Endothelial cell of umbilical vein (primary cell): ENCODE data around the gene TFB2M. TPM values are rescaled to one million over a fixed set of nuclear protein-coding genes. Genes with fewer than 3 reads are reported as not detected.

ENCODE experiments used
- BruUV-seq: library from RNA; stranded (reverse); fragments of 400-500 nt; replicated peaks from 2 replicates; lab custom pipeline; 2021; lab: Mats Ljungman, UMichigan
- CTCF ChIA-PET: fragments of 300-600, 350-600 bp; sonication (Branson Sonifier 250); formaldehyde crosslinking; loops from one replicate; lab custom pipeline; 2021; ENCODE audit warnings: antibody characterized with exemption, inconsistent platforms; lab: Charles Lee
- POLR2A ChIA-PET: fragments of 300-600, 350-600 bp; sonication (Branson Sonifier 250); formaldehyde crosslinking; loops from one replicate; lab custom pipeline; 2021; ENCODE audit warnings: antibody characterized with exemption, inconsistent platforms; lab: Charles Lee
- DNase-seq: peaks from one replicate; pipeline ENCODE4 v3.0.0-alpha.2; 2011; ENCODE audit warnings: low read depth, low spot score
- FAIRE-seq: peaks from 2 replicates; lab custom pipeline; 2011; peaks lifted over from hg19 to GRCh38; lab: Jason Lieb, UNC
- H2AFZ ChIP-seq: 2 replicates; pipeline ENCODE4 v1.6.0; 2012; ENCODE audit warnings: low read depth, low read length, control low read depth, inconsistent platforms
- H3K27ac ChIP-seq: 2 replicates; pipeline ENCODE4 v1.5.1; 2011; ENCODE audit warnings: low read depth, mild to moderate bottlenecking, control low read depth, low read length, moderate library complexity; ENCODE audit not compliant: insufficient read depth
- H3K27me3 ChIP-seq, 2 experiments: 2 replicates each; pipeline versions ENCODE4 v1.6.0 to v1.6.1; 2011; ENCODE audit warnings: low read length in 2 of 2, mixed read lengths in 1 of 2; ENCODE audit not compliant: control insufficient read depth in 2 of 2, insufficient read depth in 2 of 2
- H3K36me3 ChIP-seq, 2 experiments: 2 replicates in 1 of 2; 3 replicates in 1 of 2; pipeline ENCODE4 v1.5.1; 2011; ENCODE audit warnings: low read length in 2 of 2, mild to moderate bottlenecking in 1 of 2, moderate library complexity in 1 of 2; ENCODE audit not compliant: control insufficient read depth in 2 of 2, insufficient read depth in 2 of 2; ENCODE audit errors: extremely low read depth in 1 of 2
- H3K4me1 ChIP-seq: 3 replicates; pipeline ENCODE4 v1.5.1; 2011; ENCODE audit warnings: mild to moderate bottlenecking, low read length; ENCODE audit not compliant: control insufficient read depth, insufficient read depth; ENCODE audit errors: extremely low read depth
- H3K4me2 ChIP-seq: 2 replicates; pipeline ENCODE4 v1.6.1; 2011; ENCODE audit warnings: low read length, control low read depth, mixed read lengths; ENCODE audit not compliant: insufficient read depth
- H3K4me3 ChIP-seq, 3 experiments: fragments of 200-600 bp in 1 of 3; sonication (generic), shearing (Covaris generic) in 1 of 3; replicated peaks in 1 of 3; 2 replicates each; pipeline ENCODE4 v1.5.1; 2011 to 2016; ENCODE audit warnings: control low read depth in 3 of 3, low read length in 3 of 3, mild to moderate bottlenecking in 2 of 3, inconsistent platforms in 1 of 3, low read depth in 1 of 3, moderate library complexity in 1 of 3; ENCODE audit not compliant: insufficient read depth in 1 of 3
- H3K79me2 ChIP-seq: 2 replicates; pipeline ENCODE4 v1.6.0; 2012; ENCODE audit warnings: low read length, inconsistent platforms; ENCODE audit not compliant: control insufficient read depth, insufficient read depth
- H3K9ac ChIP-seq: replicated peaks from 2 replicates; pipeline ENCODE3; 2011; ENCODE audit warnings: low read length, control low read depth; ENCODE audit not compliant: insufficient read depth; ENCODE audit errors: extremely low read depth
- H3K9me1 ChIP-seq: replicated peaks from 3 replicates; pipeline ENCODE4 v1.6.0; 2011; ENCODE audit warnings: mild to moderate bottlenecking, low read length; ENCODE audit not compliant: control insufficient read depth, insufficient read depth; ENCODE audit errors: extremely low read depth
- H3K9me3 ChIP-seq: replicated peaks from 2 replicates; pipeline ENCODE4 v1.5.1; 2012; ENCODE audit warnings: low read length, inconsistent platforms; ENCODE audit not compliant: control insufficient read depth, insufficient read depth
- H4K20me1 ChIP-seq: replicated peaks from 2 replicates; pipeline ENCODE3; 2011; ENCODE audit warnings: mild to moderate bottlenecking, low read length; ENCODE audit not compliant: control insufficient read depth, insufficient read depth; ENCODE audit errors: extremely low read depth
- CTCF ChIP-seq, 2 donors: IDR thresholded peaks; 1 replicate in 1 of 2; 2 replicates in 1 of 2; pipeline ENCODE4 v1.5.1; 2011; ENCODE audit warnings: low read length in 2 of 2, mild to moderate bottlenecking in 2 of 2, moderate library complexity in 2 of 2, control low read depth in 1 of 2, inconsistent platforms in 1 of 2, low read depth in 1 of 2; ENCODE audit not compliant: insufficient read depth in 1 of 2; ENCODE audit errors: extremely low read depth in 1 of 2
- EZH2 ChIP-seq: IDR thresholded peaks from 2 replicates; pipeline ENCODE4 v1.6.1; 2012; ENCODE audit warnings: borderline replicate concordance, low read depth, mild to moderate bottlenecking, moderate library complexity, low read length, inconsistent platforms; ENCODE audit not compliant: severe bottlenecking
- FOS ChIP-seq: IDR thresholded peaks from 2 replicates; pipeline ENCODE4 v1.6.1; 2011; ENCODE audit warnings: mild to moderate bottlenecking, low read length, moderate library complexity, borderline replicate concordance; ENCODE audit not compliant: insufficient read depth
- GATA2 ChIP-seq: IDR thresholded peaks from 2 replicates; pipeline ENCODE4 v1.7.0; 2011; ENCODE audit warnings: low read depth, mild to moderate bottlenecking, moderate library complexity, mixed read lengths, low read length; ENCODE audit not compliant: insufficient read length, insufficient read depth
- JUN ChIP-seq: IDR thresholded peaks from 2 replicates; pipeline ENCODE4 v1.6.1; 2011; ENCODE audit warnings: borderline replicate concordance, low read depth; ENCODE audit not compliant: insufficient read length, insufficient read depth
- MAX ChIP-seq: IDR thresholded peaks from 2 replicates; pipeline ENCODE4 v1.6.1; 2011; ENCODE audit not compliant: insufficient read depth, insufficient read length
- MYC ChIP-seq: IDR thresholded peaks from one replicate; pipeline ENCODE4 v1.6.1; 2011; ENCODE audit warnings: mild to moderate bottlenecking, low read depth, low read length
- POLR2A ChIP-seq: IDR thresholded peaks from 2 replicates; pipeline ENCODE4 v1.6.1; 2012; ENCODE audit warnings: low read depth, mild to moderate bottlenecking, control low read depth, low read length
- POLR2AphosphoS5 ChIP-seq: IDR thresholded peaks from 2 replicates; pipeline ENCODE4 v1.6.1; 2012; ENCODE audit warnings: low read depth, mild to moderate bottlenecking, control low read depth, low read length, moderate library complexity; ENCODE audit not compliant: insufficient read depth
- dilution Hi-C: fragments of 300-500 bp; cut with MboI; formaldehyde crosslinking; loops from one replicate; pipeline ENCODE4 v1.15.0; 2019; ENCODE audit warnings: low sequenced_read_pairs; ENCODE audit not compliant: extremely low pct_ligation_motif_present
- intact Hi-C: fragments of 100-400 bp; cut with micrococcal nuclease; formaldehyde crosslinking; loops from one replicate; pipeline ENCODE4 v1.10.0; 2022
- polyA plus RNA-seq, 4 experiments: library from polyadenylated mRNA; depleted of rRNA in 3 of 4; stranded (reverse) in 3 of 4; unstranded in 1 of 4; fragments of >200 nt; gene quantifications; 2 replicates each; pipeline versions ENCODE4 v1.2.1 to v1.2.3, GENCODE V29; 2011 to 2012; ENCODE audit warnings: missing spikeins in 1 of 4
- total RNA-seq: library from RNA; stranded (reverse); gene quantifications from 2 replicates; pipeline ENCODE4 v1.2.3, GENCODE V29; 2021

Gene TFB2M
- total and polyA plus RNA-seq, 2 donors (not counting 3 experiments of a cell fraction or from before 2014, with no cell fraction given), result 8.4 to 14.8 TPM

GRCh38 chr1:246565751-246566127, 322 bp downstream of the TFB2M start:
- Histone ChIP-seq H3K9me3 (no peaks in the 10 kb centered on the region), H4K20me1 (no peaks in the 10 kb centered on the region), H3K36me3 (no peaks in the 10 kb centered on the region), H3K27me3 (no peaks in the 10 kb centered on the region), H3K4me2 (peak overlapping the region; percentile 69), H3K9ac (peak overlapping the region; percentile 81), H3K9me1 (no peaks in the 10 kb centered on the region), H3K4me3 (peak overlapping the region; percentile 61 to 91 (median 90)), H3K27ac (peak overlapping the region; percentile 79), H2AFZ (peak overlapping the region; percentile 50), H3K4me1 (peaks cover 41% of the 10 kb centered on the region), H3K79me2 (peaks cover 54% of the 10 kb centered on the region)
- TSS peak; percentile 35 for BruUV-seq
- intact Hi-C loops (loop anchor here (1.0 to 10.0 kb wide), 7 partner anchors 44 to 1473 kb away; partner anchors contain the start of gene SMYD3), dilution Hi-C loops (no loop called here)
- DNase-seq (no peak), FAIRE-seq (no peak)
- ChIA-PET CTCF (interaction anchor here (0.6 to 3.0 kb wide), 6 partner anchors 21 to 191 kb away, joined by 3 to 14 read pairs (median 8); no protein-coding TSS in a partner anchor), POLR2A (interaction anchor here (1.3 kb wide), 1 partner anchor 43 kb away, joined by 5 read pairs; no protein-coding TSS in a partner anchor)
- no peak for TF ChIP-seq POLR2A
- no peak for TF ChIP-seq MAX
- no peak for TF ChIP-seq MYC
- TF ChIP-seq FOS, result no peak
- TF ChIP-seq POLR2AphosphoS5, result no peak
- TF ChIP-seq EZH2, result no peak
- TF ChIP-seq GATA2, result no peak
- no peak for TF ChIP-seq JUN
- TF ChIP-seq CTCF (IDR thresholded peaks at IDR 0.05; ENCODE audit: extremely low read depth in 1 of 2, insufficient read depth in 1 of 2, low read depth in 1 of 2, low read length in 2 of 2), result no peak
